ENCODE data around the gene TMBIM4. TPM values are rescaled to one million over a fixed set of nuclear protein-coding genes. Genes with fewer than 3 reads are reported as not detected.
A peak's percentile ranks its signal among the peaks of the same experiment; 100 is the strongest.

TMBIM4 gene
- total RNA-seq, 2 donors from 2014 or later, result 26.5 to 43.5 TPM

GRCh38 chr12:66087365-66087943 lies 82.3 kb downstream of the TMBIM4 start:
- no peak overlapping the region for H3K27ac Mint-ChIP-seq
- ATAC-seq (peak in 1 of 2 donors; percentile 57), DNase-seq (ENCODE audit: low spot score in 2 of 2) (peak in 1 of 2 donors; percentile 62)
- H3K9me3 Mint-ChIP-seq, result no peaks in the 10 kb centered on the region
- H3K36me3 Mint-ChIP-seq, result no peaks in the 10 kb centered on the region

- H3K36me3 Mint-ChIP-seq, result no peaks in the 10 kb centered on the region
- H3K27ac Mint-ChIP-seq, result no peak overlapping the region
- no peak for ATAC-seq
- no peak for DNase-seq (ENCODE audit: low spot score in 2 of 2)
- H3K9me3 Mint-ChIP-seq, result no peaks in the 10 kb centered on the region
Measured at GRCh38 chr12:66085998-66086397, 83.8 kb downstream of the TMBIM4 start.

Other genes starting within 250 kb of the TMBIM4 start
- 10 to 100 TPM; 26.4 to 27.2 TPM for gene LLPH, start 39.2 kb downstream of the TMBIM4 start, total RNA-seq
- 1 to 10 TPM in 1 of 2 donors, under 1 TPM in 1; 0.66 to 1.0 TPM for gene IRAK3, start 19.2 kb upstream of the TMBIM4 start, total RNA-seq
- gene HELB, start 132.5 kb upstream of the TMBIM4 start, total RNA-seq, result 10 to 100 TPM; 29.4 to 45.9 TPM

All from activated naive CD4-positive, alpha-beta T cell treated with anti-CD3 and anti-CD28 coated beads, Interleukin-2, amount 50 U/mL, for 72 hours (primary cell).